ENCODE measurements around the gene AGAP4. TPM values are rescaled to one million over a fixed set of nuclear protein-coding genes. Genes with fewer than 3 reads are reported as not detected.
A peak's percentile ranks its signal among the peaks of the same experiment; 100 is the strongest.
"Not testable (repeated sequence)": the region's sequence is repeated elsewhere in the genome, so short reads cannot be mapped to it uniquely, and the experiment has no call there.

Gene AGAP4
- total RNA-seq, 1 donor from 2014 or later: 41.1 TPM

- TF ChIP-seq CTCF (IDR thresholded peaks at IDR 0.05; ENCODE audit: unreplicated experiment): no peak
- Mint-ChIP-seq H3K27ac (no peak overlapping the region), H3K4me3 (ENCODE audit: low read depth) (no peak overlapping the region), H3K9me3 (ENCODE audit: low read depth) (no peaks in the 10 kb centered on the region), H3K27me3 (no peaks in the 10 kb centered on the region), H3K4me1 (ENCODE audit: low read depth) (peaks cover 7% of the 10 kb centered on the region), H3K36me3 (ENCODE audit: insufficient read depth) (no peaks in the 10 kb centered on the region)
- DNase-seq (ENCODE audit: low spot score, unreplicated experiment): no peak
Observed at GRCh38 chr10:45809837-45810236, 37.5 kb downstream of the AGAP4 start.

GRCh38 chr10:45804996-45805395 is 42.3 kb downstream of the AGAP4 start:
- peaks cover 13% of the 10 kb centered on the region for H3K4me1 Mint-ChIP-seq (ENCODE audit: low read depth)
- DNase-seq (ENCODE audit: low spot score, unreplicated experiment): not testable (repeated sequence)

GRCh38 chr10:45803060-45804010 is 44.0 kb downstream of the AGAP4 start:
- peak overlapping the region; percentile 22 for H3K27ac Mint-ChIP-seq
- not testable (repeated sequence) for H3K36me3 Mint-ChIP-seq (ENCODE audit: insufficient read depth); DNase-seq (ENCODE audit: low spot score, unreplicated experiment); H3K4me3 Mint-ChIP-seq (ENCODE audit: low read depth); H3K4me1 Mint-ChIP-seq (ENCODE audit: low read depth); H3K9me3 Mint-ChIP-seq (ENCODE audit: low read depth); H3K27me3 Mint-ChIP-seq

More at GRCh38 chr10:45804996-45805395, 42.3 kb downstream of the AGAP4 start:
- H3K27ac Mint-ChIP-seq; H3K9me3 Mint-ChIP-seq (ENCODE audit: low read depth); H3K4me3 Mint-ChIP-seq (ENCODE audit: low read depth); H3K36me3 Mint-ChIP-seq (ENCODE audit: insufficient read depth); H3K27me3 Mint-ChIP-seq: not testable (repeated sequence)

- H3K27me3 Mint-ChIP-seq; H3K27ac Mint-ChIP-seq; H3K9me3 Mint-ChIP-seq (ENCODE audit: low read depth); DNase-seq (ENCODE audit: low spot score, unreplicated experiment); H3K4me3 Mint-ChIP-seq (ENCODE audit: low read depth); H3K4me1 Mint-ChIP-seq (ENCODE audit: low read depth); H3K36me3 Mint-ChIP-seq (ENCODE audit: insufficient read depth): not testable (repeated sequence)
Observed at GRCh38 chr10:45794761-45795160, 52.5 kb downstream of the AGAP4 start.

- peaks cover 13% of the 10 kb centered on the region for H3K36me3 Mint-ChIP-seq (ENCODE audit: insufficient read depth)
- DNase-seq (ENCODE audit: low spot score, unreplicated experiment); H3K27me3 Mint-ChIP-seq; H3K4me3 Mint-ChIP-seq (ENCODE audit: low read depth); H3K4me1 Mint-ChIP-seq (ENCODE audit: low read depth); H3K9me3 Mint-ChIP-seq (ENCODE audit: low read depth); H3K27ac Mint-ChIP-seq: not testable (repeated sequence)
Observed at GRCh38 chr10:45790694-45791426, 56.4 kb downstream of the AGAP4 start.

- not testable (repeated sequence) for H3K27ac Mint-ChIP-seq; H3K27me3 Mint-ChIP-seq; H3K4me3 Mint-ChIP-seq (ENCODE audit: low read depth); DNase-seq (ENCODE audit: low spot score, unreplicated experiment); H3K9me3 Mint-ChIP-seq (ENCODE audit: low read depth); H3K4me1 Mint-ChIP-seq (ENCODE audit: low read depth)
- peaks cover 13% of the 10 kb centered on the region for H3K36me3 Mint-ChIP-seq (ENCODE audit: insufficient read depth)
Observed at GRCh38 chr10:45789991-45790390, 57.3 kb downstream of the AGAP4 start.

GRCh38 chr10:45787212-45787741 is 60.0 kb downstream of the AGAP4 start:
- H3K9me3 Mint-ChIP-seq (ENCODE audit: low read depth); H3K27ac Mint-ChIP-seq; H3K4me1 Mint-ChIP-seq (ENCODE audit: low read depth); DNase-seq (ENCODE audit: low spot score, unreplicated experiment); H3K36me3 Mint-ChIP-seq (ENCODE audit: insufficient read depth); H3K27me3 Mint-ChIP-seq; H3K4me3 Mint-ChIP-seq (ENCODE audit: low read depth): not testable (repeated sequence)

GRCh38 chr10:45786217-45786616 is 61.1 kb downstream of the AGAP4 start:
- not testable (repeated sequence) for H3K27me3 Mint-ChIP-seq; H3K27ac Mint-ChIP-seq; DNase-seq (ENCODE audit: low spot score, unreplicated experiment); H3K4me1 Mint-ChIP-seq (ENCODE audit: low read depth); H3K4me3 Mint-ChIP-seq (ENCODE audit: low read depth); H3K9me3 Mint-ChIP-seq (ENCODE audit: low read depth); H3K36me3 Mint-ChIP-seq (ENCODE audit: insufficient read depth)

Other genes with a start within 250 kb of the AGAP4 start
- gene ZFAND4, start 174.7 kb downstream of the AGAP4 start, total RNA-seq: 26.2 and 27.9 TPM in 2 replicates
- gene WASHC2C, start 120.2 kb downstream of the AGAP4 start, total RNA-seq: 51.8 and 61.0 TPM in 2 replicates
- 52.4 and 57.7 TPM in 2 replicates for gene TIMM23, start 125.0 kb upstream of the AGAP4 start, total RNA-seq
- gene NCOA4, start 183.1 kb upstream of the AGAP4 start, total RNA-seq: 84.0 and 88.3 TPM in 2 replicates
- gene MSMB, start 198.8 kb upstream of the AGAP4 start, total RNA-seq: not detected in 2 replicates

Measured in progenitor cell of endocrine pancreas (in vitro differentiated cells).